DND-41 (cell line): ENCODE measurements around the gene ZCCHC24.

ENCODE experiments used
- EZH2 ChIP-seq: IDR thresholded peaks from 3 replicates; pipeline ENCODE4 v1.6.1; 2012; ENCODE audit warnings: borderline replicate concordance, low read depth, mild to moderate bottlenecking, moderate library complexity, low read length, inconsistent platforms; ENCODE audit not compliant: severe bottlenecking
- TF ChIP-seq, protein P1 (sequence below): IDR thresholded peaks from 2 replicates; pipeline ENCODE4 v1.5.1; 2012; ENCODE audit warnings: borderline replicate concordance, low read length, moderate library complexity, mild to moderate bottlenecking; ENCODE audit not compliant: poor library complexity, severe bottlenecking; ENCODE audit errors: extremely low read depth

DNA sequence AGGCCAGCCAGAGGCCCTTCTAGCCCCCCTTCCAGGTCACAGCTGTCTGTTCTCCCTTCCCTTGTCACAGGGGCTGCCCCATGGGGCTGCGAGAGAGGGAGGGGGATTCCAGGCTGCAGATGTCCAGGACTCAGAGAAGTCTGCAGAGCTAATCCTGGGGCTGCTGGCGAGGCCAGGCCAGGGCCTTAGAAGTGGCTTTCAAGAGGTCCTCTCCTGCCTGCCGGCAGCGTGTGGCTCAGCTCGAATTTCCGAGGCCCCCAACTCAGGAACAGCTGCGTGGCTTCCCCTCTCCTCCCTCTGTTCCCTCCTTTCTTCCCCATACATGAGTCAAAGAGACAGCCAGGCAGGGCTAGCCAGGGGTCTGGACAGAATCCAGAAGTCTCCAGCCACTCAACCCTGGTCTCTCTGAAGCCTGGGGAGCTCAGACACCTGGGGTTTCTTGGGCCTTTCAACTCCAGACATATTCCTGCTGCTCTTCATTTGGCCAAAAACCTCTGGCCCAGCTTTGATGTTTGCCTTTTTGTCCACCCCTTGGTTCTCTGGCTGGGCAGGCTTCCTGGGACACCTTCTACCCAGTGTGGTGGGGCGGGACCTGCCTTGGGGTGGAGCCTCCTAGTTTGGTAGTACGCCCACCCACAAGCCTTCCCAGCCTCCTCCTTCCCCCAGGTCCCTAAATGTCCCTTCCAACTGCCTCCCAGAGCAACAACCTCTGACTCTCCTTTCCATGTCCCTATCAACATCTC lies 45.1 kb upstream of the ZCCHC24 start:
- TF ChIP-seq, protein P1, sequence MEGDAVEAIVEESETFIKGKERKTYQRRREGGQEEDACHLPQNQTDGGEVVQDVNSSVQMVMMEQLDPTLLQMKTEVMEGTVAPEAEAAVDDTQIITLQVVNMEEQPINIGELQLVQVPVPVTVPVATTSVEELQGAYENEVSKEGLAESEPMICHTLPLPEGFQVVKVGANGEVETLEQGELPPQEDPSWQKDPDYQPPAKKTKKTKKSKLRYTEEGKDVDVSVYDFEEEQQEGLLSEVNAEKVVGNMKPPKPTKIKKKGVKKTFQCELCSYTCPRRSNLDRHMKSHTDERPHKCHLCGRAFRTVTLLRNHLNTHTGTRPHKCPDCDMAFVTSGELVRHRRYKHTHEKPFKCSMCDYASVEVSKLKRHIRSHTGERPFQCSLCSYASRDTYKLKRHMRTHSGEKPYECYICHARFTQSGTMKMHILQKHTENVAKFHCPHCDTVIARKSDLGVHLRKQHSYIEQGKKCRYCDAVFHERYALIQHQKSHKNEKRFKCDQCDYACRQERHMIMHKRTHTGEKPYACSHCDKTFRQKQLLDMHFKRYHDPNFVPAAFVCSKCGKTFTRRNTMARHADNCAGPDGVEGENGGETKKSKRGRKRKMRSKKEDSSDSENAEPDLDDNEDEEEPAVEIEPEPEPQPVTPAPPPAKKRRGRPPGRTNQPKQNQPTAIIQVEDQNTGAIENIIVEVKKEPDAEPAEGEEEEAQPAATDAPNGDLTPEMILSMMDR: no peak
- no peak for TF ChIP-seq EZH2
